ENCODE data around the gene CDC42EP3.

DNA sequence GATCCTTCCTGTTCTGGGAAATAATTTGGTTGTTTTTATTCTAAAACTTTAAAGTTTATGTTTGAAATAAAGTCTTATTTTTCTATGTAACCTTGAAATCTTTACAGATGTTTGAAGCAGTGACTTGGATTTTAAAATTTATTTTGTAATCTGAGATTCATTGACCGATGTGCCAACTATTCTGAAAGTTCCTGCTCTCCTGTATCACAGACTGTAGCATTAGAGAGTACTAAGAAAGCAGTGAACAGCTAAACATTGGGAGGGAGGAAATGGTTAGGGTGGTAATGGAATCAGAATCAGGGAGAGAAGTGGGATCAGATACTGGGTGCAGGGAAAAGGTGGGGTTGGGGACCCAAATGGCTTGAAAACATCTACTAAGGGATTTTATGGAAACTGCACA is 69.9 kb downstream of the CDC42EP3 start:
- TF ChIP-seq, protein P1, sequence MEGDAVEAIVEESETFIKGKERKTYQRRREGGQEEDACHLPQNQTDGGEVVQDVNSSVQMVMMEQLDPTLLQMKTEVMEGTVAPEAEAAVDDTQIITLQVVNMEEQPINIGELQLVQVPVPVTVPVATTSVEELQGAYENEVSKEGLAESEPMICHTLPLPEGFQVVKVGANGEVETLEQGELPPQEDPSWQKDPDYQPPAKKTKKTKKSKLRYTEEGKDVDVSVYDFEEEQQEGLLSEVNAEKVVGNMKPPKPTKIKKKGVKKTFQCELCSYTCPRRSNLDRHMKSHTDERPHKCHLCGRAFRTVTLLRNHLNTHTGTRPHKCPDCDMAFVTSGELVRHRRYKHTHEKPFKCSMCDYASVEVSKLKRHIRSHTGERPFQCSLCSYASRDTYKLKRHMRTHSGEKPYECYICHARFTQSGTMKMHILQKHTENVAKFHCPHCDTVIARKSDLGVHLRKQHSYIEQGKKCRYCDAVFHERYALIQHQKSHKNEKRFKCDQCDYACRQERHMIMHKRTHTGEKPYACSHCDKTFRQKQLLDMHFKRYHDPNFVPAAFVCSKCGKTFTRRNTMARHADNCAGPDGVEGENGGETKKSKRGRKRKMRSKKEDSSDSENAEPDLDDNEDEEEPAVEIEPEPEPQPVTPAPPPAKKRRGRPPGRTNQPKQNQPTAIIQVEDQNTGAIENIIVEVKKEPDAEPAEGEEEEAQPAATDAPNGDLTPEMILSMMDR (IDR thresholded peaks at IDR 0.05), result no peak
- TF ChIP-seq EZH2 (IDR thresholded peaks at IDR 0.05; ENCODE audit: borderline replicate concordance, insufficient read depth, low read depth, low read length, poor library complexity, severe bottlenecking), result no peak
